Stimulated activated CD4-positive, alpha-beta T cell treated with anti-CD3 and anti-CD28 coated beads, Interleukin-1b, Interleukin-23, amount 100 ng/mL, for 24 hours (primary cell): Measurements from ENCODE around the gene CLASP2.
"Not testable (repeated sequence)": the region's sequence is repeated elsewhere in the genome, so short reads cannot be mapped to it uniquely, and the experiment has no call there.

Experiments used
- DNase-seq, 4 experiments: peaks; one replicate each; pipeline ENCODE4 v3.0.0-alpha.2; 2020; ENCODE audit warnings: low read depth in 4 of 4, low spot score in 1 of 4

CLASP2 gene

GRCh38 chr3:33717866-33718594, at the start of gene CLASP2:
Gene CLASP2, minus strand, starts transcription at chr3:33718254. Its CDS starts 252 bp downstream, at chr3:33718002.
- peak; percentile 57 to 79 (median 66) for DNase-seq

GRCh38 chr3:33758864-33759263, 40.8 kb upstream of the CLASP2 start:
- DNase-seq: no peak

- no peak for DNase-seq
Measured at GRCh38 chr3:33758281-33758680, 40.2 kb upstream of the CLASP2 start.

GRCh38 chr3:33754391-33754790, 36.3 kb upstream of the CLASP2 start:
- not testable (repeated sequence) for DNase-seq

GRCh38 chr3:33751336-33751735, 33.3 kb upstream of the CLASP2 start:
- DNase-seq: no peak

- no peak for DNase-seq
Measured at GRCh38 chr3:33750211-33750548, 32.1 kb upstream of the CLASP2 start.

- DNase-seq: no peak
Measured at GRCh38 chr3:33749546-33750210, 31.6 kb upstream of the CLASP2 start.

GRCh38 chr3:33746416-33747116, 28.5 kb upstream of the CLASP2 start:
- no peak for DNase-seq

- no peak for DNase-seq
Measured at GRCh38 chr3:33737146-33737545, 19.1 kb upstream of the CLASP2 start.

- DNase-seq: peak in 1 of 4 experiments; percentile 11
Measured at GRCh38 chr3:33732394-33732793, 14.3 kb upstream of the CLASP2 start.

- DNase-seq: no peak
Measured at GRCh38 chr3:33729993-33730392, 11.9 kb upstream of the CLASP2 start.

- DNase-seq: no peak
Measured at GRCh38 chr3:33724256-33724655, 6.2 kb upstream of the CLASP2 start.

- no peak for DNase-seq
Measured at GRCh38 chr3:33722626-33723370, 4.7 kb upstream of the CLASP2 start.

GRCh38 chr3:33722191-33722590, 4.1 kb upstream of the CLASP2 start:
- no peak for DNase-seq

- no peak for DNase-seq
Measured at GRCh38 chr3:33718595-33718907, 497 bp upstream of the CLASP2 start.

GRCh38 chr3:33717616-33717865, 513 bp downstream of the CLASP2 start:
- peak in 3 of 4 experiments; percentile 17 to 42 (median 21) for DNase-seq

GRCh38 chr3:33716227-33716626, 1.8 kb downstream of the CLASP2 start:
- no peak for DNase-seq

GRCh38 chr3:33711100-33711499, 7.0 kb downstream of the CLASP2 start:
- no peak for DNase-seq

- no peak for DNase-seq
Measured at GRCh38 chr3:33706056-33706455, 12.0 kb downstream of the CLASP2 start.

GRCh38 chr3:33704891-33705290, 13.2 kb downstream of the CLASP2 start:
- DNase-seq: no peak

- DNase-seq: no peak
Measured at GRCh38 chr3:33699275-33699674, 18.8 kb downstream of the CLASP2 start.

GRCh38 chr3:33694944-33695343, 23.1 kb downstream of the CLASP2 start:
- DNase-seq: no peak
